NCI-H2227 (cell line): ENCODE results near the gene MPST.

Experiments used
- DNase-seq: peaks from one replicate; lab custom pipeline; 2025; ENCODE audit not compliant: unreplicated experiment; lab: John Stamatoyannopoulos, UW

MPST gene

GRCh38 chr22:37021710-37022482, 2.4 kb downstream of the MPST start:
- peak; percentile 32 for DNase-seq

- DNase-seq = no peak
Observed at GRCh38 chr22:37022483-37023337, 3.2 kb downstream of the MPST start.

GRCh38 chr22:37023743-37024338, 4.3 kb downstream of the MPST start:
- DNase-seq = no peak

- no peak for DNase-seq
Observed at GRCh38 chr22:37024339-37025157, 5.0 kb downstream of the MPST start.

- no peak for DNase-seq
Observed at GRCh38 chr22:37025500-37026070, 6.0 kb downstream of the MPST start.

- no peak for DNase-seq
Observed at GRCh38 chr22:37026325-37026724, 6.8 kb downstream of the MPST start.

- no peak for DNase-seq
Observed at GRCh38 chr22:37027556-37027955, 8.0 kb downstream of the MPST start.

GRCh38 chr22:37028692-37029674, 9.4 kb downstream of the MPST start:
- no peak for DNase-seq

- DNase-seq = no peak
Observed at GRCh38 chr22:37030560-37031281, 11.2 kb downstream of the MPST start.

- DNase-seq = no peak
Observed at GRCh38 chr22:37032134-37032534, 12.6 kb downstream of the MPST start.

- no peak for DNase-seq
Observed at GRCh38 chr22:37032535-37033460, 13.3 kb downstream of the MPST start.

- DNase-seq = no peak
Observed at GRCh38 chr22:37033605-37034430, 14.3 kb downstream of the MPST start.

GRCh38 chr22:37036655-37037377, 17.3 kb downstream of the MPST start:
- no peak for DNase-seq

GRCh38 chr22:37037669-37038068, 18.1 kb downstream of the MPST start:
- DNase-seq = no peak

GRCh38 chr22:37039466-37039865, 19.9 kb downstream of the MPST start:
- DNase-seq = no peak

- no peak for DNase-seq
Observed at GRCh38 chr22:37043209-37043827, 23.8 kb downstream of the MPST start.
